Measurements from ENCODE around the gene A2M. TPM values are rescaled to one million over a fixed set of nuclear protein-coding genes. Genes with fewer than 3 reads are reported as not detected.

Gene A2M
- total RNA-seq, 1 donor from 2014 or later = not detected

DNA sequence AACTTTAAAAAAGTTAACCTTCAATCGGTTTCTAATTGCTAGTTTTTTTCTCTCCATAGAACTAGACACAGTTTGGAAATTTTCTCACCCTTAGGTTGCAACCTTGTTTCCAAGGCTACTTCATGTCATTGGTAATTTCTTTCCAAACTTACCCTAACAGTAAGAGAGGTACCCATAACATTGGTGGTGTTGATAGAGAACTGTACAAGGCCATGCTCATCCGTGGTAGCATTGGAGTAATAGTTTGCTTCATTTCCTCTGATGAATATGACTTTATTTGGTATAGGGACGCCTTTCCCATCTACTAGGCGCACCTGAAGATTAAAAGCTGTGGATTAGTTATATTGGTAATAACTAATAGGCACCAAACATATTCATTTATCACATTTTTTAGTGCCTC, 11.6 kb downstream of the A2M start:
- POLR2A ChIA-PET = no interaction called here
- Mint-ChIP-seq H3K27ac (no peak overlapping the region), H3K9me3 (no peaks in the 10 kb centered on the region), H3K36me3 (ENCODE audit: low read depth) (no peaks in the 10 kb centered on the region), H3K4me1 (no peaks in the 10 kb centered on the region), H3K27me3 (peaks cover 4% of the 10 kb centered on the region), H3K4me3 (no peak overlapping the region)
- TF ChIP-seq, protein P1, sequence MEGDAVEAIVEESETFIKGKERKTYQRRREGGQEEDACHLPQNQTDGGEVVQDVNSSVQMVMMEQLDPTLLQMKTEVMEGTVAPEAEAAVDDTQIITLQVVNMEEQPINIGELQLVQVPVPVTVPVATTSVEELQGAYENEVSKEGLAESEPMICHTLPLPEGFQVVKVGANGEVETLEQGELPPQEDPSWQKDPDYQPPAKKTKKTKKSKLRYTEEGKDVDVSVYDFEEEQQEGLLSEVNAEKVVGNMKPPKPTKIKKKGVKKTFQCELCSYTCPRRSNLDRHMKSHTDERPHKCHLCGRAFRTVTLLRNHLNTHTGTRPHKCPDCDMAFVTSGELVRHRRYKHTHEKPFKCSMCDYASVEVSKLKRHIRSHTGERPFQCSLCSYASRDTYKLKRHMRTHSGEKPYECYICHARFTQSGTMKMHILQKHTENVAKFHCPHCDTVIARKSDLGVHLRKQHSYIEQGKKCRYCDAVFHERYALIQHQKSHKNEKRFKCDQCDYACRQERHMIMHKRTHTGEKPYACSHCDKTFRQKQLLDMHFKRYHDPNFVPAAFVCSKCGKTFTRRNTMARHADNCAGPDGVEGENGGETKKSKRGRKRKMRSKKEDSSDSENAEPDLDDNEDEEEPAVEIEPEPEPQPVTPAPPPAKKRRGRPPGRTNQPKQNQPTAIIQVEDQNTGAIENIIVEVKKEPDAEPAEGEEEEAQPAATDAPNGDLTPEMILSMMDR (IDR thresholded peaks at IDR 0.05) = no peak
- intact Hi-C loops (cut with micrococcal nuclease) = no loop called here
- DNase-seq (no peak), ATAC-seq (ENCODE audit: low read depth) (no peak)
- CTCF ChIA-PET = no interaction called here

DNA sequence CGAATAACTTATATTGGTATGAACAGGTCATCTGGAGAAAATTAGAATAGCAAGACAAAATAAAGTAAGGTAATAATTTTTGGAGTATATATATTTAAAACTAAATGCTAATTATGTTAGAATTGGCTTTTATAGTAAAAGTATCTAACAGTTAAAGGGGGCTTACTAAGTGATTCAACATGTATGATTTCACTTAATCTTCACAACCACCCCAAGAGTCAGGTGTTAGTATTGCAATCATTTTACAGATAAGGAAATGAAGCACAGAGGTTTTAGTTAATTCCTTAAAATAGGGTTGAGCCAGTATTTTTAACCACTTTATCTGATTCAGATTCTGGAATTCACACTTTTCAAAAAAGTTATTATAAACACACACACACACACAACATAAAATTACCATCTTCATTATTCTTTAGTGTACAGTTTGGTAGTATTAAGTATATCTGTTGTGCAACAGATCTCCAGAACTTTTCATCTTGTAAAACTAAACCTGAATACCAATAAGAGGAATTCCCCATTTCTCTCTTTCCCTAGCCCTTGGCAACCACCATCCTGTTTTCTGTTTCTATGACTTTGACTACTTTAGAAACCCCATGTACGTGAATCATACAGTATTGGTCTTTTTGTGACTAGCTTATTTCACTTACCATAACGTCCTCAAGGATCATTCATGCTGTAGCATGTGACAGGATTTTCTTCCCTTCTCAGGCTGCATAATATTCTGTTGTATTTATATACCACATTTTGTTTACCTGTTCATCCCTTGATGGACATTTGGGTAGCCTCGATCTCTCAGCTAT, 12.5 kb downstream of the A2M start:
- Mint-ChIP-seq H3K9me3 (no peaks in the 10 kb centered on the region), H3K27ac (no peak overlapping the region), H3K36me3 (ENCODE audit: low read depth) (no peaks in the 10 kb centered on the region), H3K4me1 (no peaks in the 10 kb centered on the region), H3K27me3 (peaks cover 4% of the 10 kb centered on the region), H3K4me3 (no peak overlapping the region)
- CTCF ChIA-PET = no interaction called here
- TF ChIP-seq, protein P1 (IDR thresholded peaks at IDR 0.05) = no peak
- intact Hi-C loops (cut with micrococcal nuclease) = no loop called here
- POLR2A ChIA-PET = no interaction called here
- DNase-seq = no peak
- no peak for ATAC-seq (ENCODE audit: low read depth)

DNA sequence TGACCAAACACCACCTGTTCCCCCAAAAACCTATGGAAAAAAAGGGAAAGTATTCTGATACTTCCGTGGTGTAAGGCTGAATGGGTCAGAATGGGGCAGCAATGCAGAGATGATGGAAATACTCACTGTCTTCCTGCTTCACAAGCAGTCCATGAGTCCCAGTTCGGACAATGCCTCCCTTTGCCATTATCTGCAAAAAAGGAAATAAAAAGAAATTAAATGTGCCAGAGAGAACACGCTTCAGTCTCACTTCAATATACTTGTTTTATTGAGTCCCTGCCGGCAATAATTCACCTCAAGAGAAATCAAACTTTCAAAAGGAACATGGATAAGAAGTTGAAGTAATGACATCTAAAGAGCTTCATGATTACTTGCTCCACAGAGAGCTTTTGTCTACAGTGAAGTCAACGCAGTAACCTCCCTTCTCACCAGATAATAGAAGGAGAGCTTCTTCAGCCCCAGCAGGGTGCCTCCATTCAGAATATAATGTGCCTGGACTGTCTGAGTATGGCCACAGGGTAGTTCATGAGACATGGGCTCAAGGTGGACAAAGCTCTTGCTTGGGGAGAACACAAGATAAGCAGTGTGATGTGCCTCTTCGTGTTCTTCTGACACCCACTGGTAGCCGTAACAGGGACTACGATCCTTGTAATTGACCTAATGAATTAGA, 14.6 kb downstream of the A2M start:
- ChIA-PET POLR2A (no interaction called here), CTCF (no interaction called here)
- TF ChIP-seq, protein P1 (IDR thresholded peaks at IDR 0.05) = no peak
- intact Hi-C loops (cut with micrococcal nuclease) = no loop called here
- H3K9me3 Mint-ChIP-seq = no peaks in the 10 kb centered on the region
- H3K36me3 Mint-ChIP-seq (ENCODE audit: low read depth) = no peaks in the 10 kb centered on the region
- ATAC-seq (ENCODE audit: low read depth) (no peak), DNase-seq (no peak)
- H3K4me3 Mint-ChIP-seq = no peak overlapping the region
- peaks cover 4% of the 10 kb centered on the region for H3K27me3 Mint-ChIP-seq
- H3K27ac Mint-ChIP-seq = no peak overlapping the region
- no peaks in the 10 kb centered on the region for H3K4me1 Mint-ChIP-seq

DNA sequence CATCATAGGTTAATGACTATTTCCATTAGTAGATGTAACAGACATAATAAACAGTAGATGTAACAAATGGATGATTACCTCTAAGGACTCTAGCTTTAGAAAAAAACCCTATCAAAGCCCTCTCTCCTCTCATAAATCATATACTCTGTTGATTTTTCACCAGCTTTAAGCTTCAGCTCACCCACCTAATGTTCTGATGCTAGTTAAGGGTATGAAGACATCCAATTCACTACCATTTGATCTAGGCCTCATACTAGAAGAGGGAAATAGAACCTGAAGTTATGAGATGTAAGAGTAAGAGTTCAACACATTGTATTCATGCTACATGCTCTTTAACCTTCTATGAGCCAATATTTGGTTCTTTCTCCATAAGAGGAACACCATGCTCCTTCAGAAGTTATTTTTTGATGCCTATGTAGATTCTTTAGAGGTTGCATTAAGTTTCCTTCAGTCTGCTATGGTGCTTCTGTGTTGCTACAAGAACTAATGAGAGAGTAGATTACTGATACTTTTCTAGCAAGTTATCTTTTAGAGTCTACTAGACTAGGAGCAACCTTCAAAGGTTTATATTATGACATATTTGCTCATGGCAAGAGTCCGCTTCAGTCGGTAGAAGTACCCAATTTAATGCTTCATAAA, 16.0 kb downstream of the A2M start:
- TF ChIP-seq, protein P1 (IDR thresholded peaks at IDR 0.05) = no peak
- H3K9me3 Mint-ChIP-seq = no peaks in the 10 kb centered on the region
- H3K27me3 Mint-ChIP-seq = peaks cover 4% of the 10 kb centered on the region
- intact Hi-C loops (cut with micrococcal nuclease) = no loop called here
- H3K4me3 Mint-ChIP-seq = no peak overlapping the region
- H3K4me1 Mint-ChIP-seq = no peaks in the 10 kb centered on the region
- ChIA-PET CTCF (no interaction called here), POLR2A (no interaction called here)
- DNase-seq (no peak), ATAC-seq (ENCODE audit: low read depth) (no peak)
- no peak overlapping the region for H3K27ac Mint-ChIP-seq
- H3K36me3 Mint-ChIP-seq (ENCODE audit: low read depth) = no peaks in the 10 kb centered on the region

GRCh38 chr12:9098463-9099026, 17.2 kb downstream of the A2M start:
- Mint-ChIP-seq H3K4me3 (no peak overlapping the region), H3K4me1 (no peaks in the 10 kb centered on the region), H3K9me3 (no peaks in the 10 kb centered on the region), H3K27me3 (peaks cover 4% of the 10 kb centered on the region), H3K36me3 (ENCODE audit: low read depth) (no peaks in the 10 kb centered on the region), H3K27ac (no peak overlapping the region)
- no peak for DNase-seq
- TF ChIP-seq, protein P1 (IDR thresholded peaks at IDR 0.05) = no peak
- intact Hi-C loops (cut with micrococcal nuclease) = no loop called here
- ChIA-PET POLR2A (no interaction called here), CTCF (no interaction called here)
- no peak for ATAC-seq (ENCODE audit: low read depth)

Measured in activated B cell treated with CpG ODN at 0.5 μM for 24 hours (primary cell).